H1 (cell line): ENCODE measurements around the gene SMIM17. TPM values are rescaled to one million over a fixed set of nuclear protein-coding genes. Genes with fewer than 3 reads are reported as not detected.

Source experiments
- CTCF ChIA-PET: fragments of 300-600 bp; sonication (Branson Sonifier 250); formaldehyde crosslinking; loops from one replicate; lab custom pipeline; 2021; ENCODE audit not compliant: partially characterized antibody; lab: Charles Lee
- POLR2A ChIA-PET: fragments of 300-600 bp; sonication (Branson Sonifier 250); formaldehyde crosslinking; loops from one replicate; lab custom pipeline; 2021; ENCODE audit warnings: inconsistent platforms; ENCODE audit not compliant: partially characterized antibody; lab: Charles Lee
- DNase-seq, 2 experiments: peaks; one replicate each; pipeline versions ENCODE4 v3.0.0 to v3.0.0-alpha.2; 2010 to 2022; ENCODE audit warnings: low spot score in 2 of 2, low read depth in 1 of 2, mixed read lengths in 1 of 2
- FAIRE-seq: peaks from 2 replicates; lab custom pipeline; 2011; peaks lifted over from hg19 to GRCh38; lab: Jason Lieb, UNC
- H2AFZ ChIP-seq: 2 replicates; pipeline ENCODE4 v1.8.1; 2012; ENCODE audit warnings: low read length, inconsistent platforms
- H2AK5ac ChIP-seq: 2 replicates; pipeline ENCODE4 v1.6.1; 2013; ENCODE audit warnings: low read depth, low read length
- H2BK120ac ChIP-seq: replicated peaks from 2 replicates; pipeline ENCODE3; 2013; ENCODE audit warnings: low read depth, low read length, inconsistent platforms
- H2BK12ac ChIP-seq: 2 replicates; pipeline ENCODE4 v1.6.1; 2013; ENCODE audit warnings: low read depth, low read length
- H2BK15ac ChIP-seq: 2 replicates; pipeline ENCODE4 v1.6.1; 2013; ENCODE audit warnings: low read length
- H2BK20ac ChIP-seq: 2 replicates; pipeline ENCODE4 v1.6.1; 2013; ENCODE audit warnings: low read length
- H2BK5ac ChIP-seq: 2 replicates; pipeline ENCODE4 v1.6.1; 2013; ENCODE audit warnings: low read depth, low read length
- H3K14ac ChIP-seq: 2 replicates; pipeline ENCODE4 v1.6.1; 2013; ENCODE audit warnings: inconsistent platforms; ENCODE audit not compliant: insufficient read length
- H3K18ac ChIP-seq: 2 replicates; pipeline ENCODE4 v1.6.1; 2013; ENCODE audit warnings: low read length; ENCODE audit errors: extremely low read depth
- H3K23ac ChIP-seq: 2 replicates; pipeline ENCODE4 v1.6.1; 2013; ENCODE audit warnings: inconsistent platforms; ENCODE audit not compliant: insufficient read length
- H3K23me2 ChIP-seq: 2 replicates; pipeline ENCODE4 v1.6.1; 2013; ENCODE audit warnings: low read depth, low read length
- H3K27ac ChIP-seq: 2 replicates; pipeline ENCODE4 v1.6.1; 2011; ENCODE audit warnings: low read depth, low read length, inconsistent platforms
- H3K27me3 ChIP-seq, 4 experiments: replicated peaks in 1 of 4; 1 replicate in 1 of 4; 2 replicates in 3 of 4; pipeline versions ENCODE4 v1.6.1 to v1.8.1; 2011 to 2013; ENCODE audit warnings: low read length in 3 of 4, mild to moderate bottlenecking in 3 of 4, inconsistent platforms in 2 of 4, mixed read lengths in 2 of 4, moderate library complexity in 1 of 4; ENCODE audit not compliant: control insufficient read depth in 3 of 4, insufficient read depth in 3 of 4; ENCODE audit errors: extremely low read depth in 1 of 4
- H3K36me3 ChIP-seq, 4 experiments: 2 replicates each; pipeline versions ENCODE4 v1.6.1 to v1.8.1; 2011 to 2013; ENCODE audit warnings: mild to moderate bottlenecking in 4 of 4, low read length in 3 of 4, moderate library complexity in 2 of 4, control low read depth in 1 of 4, inconsistent platforms in 1 of 4; ENCODE audit not compliant: insufficient read depth in 4 of 4, control insufficient read depth in 2 of 4
- H3K4ac ChIP-seq: replicated peaks from 2 replicates; pipeline ENCODE3; 2013; ENCODE audit warnings: low read length, low read depth, mixed read lengths, inconsistent platforms; ENCODE audit not compliant: insufficient read length
- H3K4me1 ChIP-seq, 4 experiments: replicated peaks in 1 of 4; 1 replicate in 1 of 4; 2 replicates in 3 of 4; pipeline versions ENCODE4 v1.6.1 to v1.8.1; 2011 to 2013; ENCODE audit warnings: low read length in 3 of 4, inconsistent platforms in 2 of 4, mixed read lengths in 1 of 4; ENCODE audit not compliant: insufficient read depth in 4 of 4, control insufficient read depth in 3 of 4
- H3K4me2 ChIP-seq, 2 experiments: 2 replicates each; pipeline versions ENCODE4 v1.6.1 to v1.8.1; 2011 to 2013; ENCODE audit warnings: low read depth in 2 of 2, low read length in 2 of 2, control low read depth in 1 of 2, inconsistent platforms in 1 of 2, mild to moderate bottlenecking in 1 of 2; ENCODE audit not compliant: insufficient read depth in 1 of 2
- H3K4me3 ChIP-seq, 4 experiments: fragments of 200-600, 300-600 bp in 1 of 4; sonication (generic), shearing (Covaris generic), sonication (Bioruptor Twin) in 1 of 4; 2 replicates each; pipeline versions ENCODE4 v1.5.1 to v1.8.1; 2011 to 2016; ENCODE audit warnings: low read length in 4 of 4, low read depth in 3 of 4, control low read depth in 2 of 4, inconsistent platforms in 2 of 4, mild to moderate bottlenecking in 2 of 4, mixed read lengths in 1 of 4, moderate library complexity in 1 of 4; ENCODE audit not compliant: insufficient read depth in 2 of 4; ENCODE audit errors: extremely low read depth in 1 of 4
- H3K56ac ChIP-seq: replicated peaks from 2 replicates; pipeline ENCODE3; 2013; ENCODE audit warnings: low read depth, mild to moderate bottlenecking, mixed read lengths, low read length, inconsistent platforms; ENCODE audit not compliant: insufficient read length
- H3K79me1 ChIP-seq: 2 replicates; pipeline ENCODE4 v1.6.1; 2013; ENCODE audit warnings: low read depth, low read length, control low read depth
- H3K79me2 ChIP-seq, 2 experiments: 2 replicates each; pipeline versions ENCODE4 v1.6.1 to v1.8.1; 2012 to 2013; ENCODE audit warnings: low read length in 2 of 2, mild to moderate bottlenecking in 2 of 2, inconsistent platforms in 1 of 2; ENCODE audit not compliant: insufficient read depth in 2 of 2, control insufficient read depth in 1 of 2
- H3K9ac ChIP-seq, 4 experiments: replicated peaks in 1 of 4; 1 replicate in 1 of 4; 2 replicates in 3 of 4; pipeline versions ENCODE4 v1.6.1 to v1.8.1; 2011 to 2013; ENCODE audit warnings: low read depth in 3 of 4, low read length in 3 of 4, control low read depth in 2 of 4, mild to moderate bottlenecking in 2 of 4, moderate library complexity in 2 of 4, inconsistent platforms in 1 of 4; ENCODE audit errors: extremely low read depth in 1 of 4
- H3K9me3 ChIP-seq, 2 experiments: 2 replicates each; pipeline versions ENCODE4 v1.6.1 to v1.8.1; 2012 to 2013; ENCODE audit warnings: mild to moderate bottlenecking in 2 of 2, moderate library complexity in 2 of 2, control low read depth in 1 of 2, inconsistent platforms in 1 of 2, low read depth in 1 of 2, low read length in 1 of 2, mixed read lengths in 1 of 2; ENCODE audit not compliant: insufficient read depth in 2 of 2
- H4K20me1 ChIP-seq, 2 experiments: replicated peaks in 1 of 2; 2 replicates each; pipeline versions ENCODE3 to v1.8.1; 2011 to 2013; ENCODE audit warnings: inconsistent platforms in 2 of 2, low read length in 2 of 2, mild to moderate bottlenecking in 1 of 2; ENCODE audit not compliant: insufficient read depth in 2 of 2, control insufficient read depth in 1 of 2
- H4K5ac ChIP-seq: 2 replicates; pipeline ENCODE4 v1.6.1; 2013; ENCODE audit warnings: low read length, low read depth, mixed read lengths, inconsistent platforms; ENCODE audit not compliant: insufficient read length
- H4K8ac ChIP-seq: 2 replicates; pipeline ENCODE4 v1.8.0; 2013; ENCODE audit warnings: mild to moderate bottlenecking, moderate library complexity, low read length, inconsistent platforms; ENCODE audit not compliant: insufficient read depth; ENCODE audit errors: extremely low read depth
- H4K91ac ChIP-seq: replicated peaks from 2 replicates; pipeline ENCODE3; 2013; ENCODE audit warnings: low read length, mixed read lengths, inconsistent platforms; ENCODE audit not compliant: insufficient read length
- FOSL1 ChIP-seq: IDR thresholded peaks from 2 replicates; pipeline ENCODE4 v1.6.1; 2011; ENCODE audit warnings: mild to moderate bottlenecking, low read depth, low read length, moderate library complexity; ENCODE audit not compliant: insufficient read depth
- MAFK ChIP-seq: IDR thresholded peaks from 2 replicates; pipeline ENCODE4 v1.6.1; 2012; ENCODE audit warnings: low read depth, mild to moderate bottlenecking, improper control_type of control experiment, low read length
- RXRA ChIP-seq: IDR thresholded peaks from 2 replicates; pipeline ENCODE4 v1.6.1; 2011; ENCODE audit warnings: low read depth, mild to moderate bottlenecking, low read length, moderate library complexity; ENCODE audit not compliant: insufficient read depth
- SRF ChIP-seq: IDR thresholded peaks from 2 replicates; pipeline ENCODE4 v1.6.1; 2011; ENCODE audit warnings: mild to moderate bottlenecking, low read depth, low read length, moderate library complexity
- TCF12 ChIP-seq: IDR thresholded peaks from 2 replicates; pipeline ENCODE4 v1.6.1; 2011; ENCODE audit warnings: low read depth, mild to moderate bottlenecking, low read length
- WGBS, 2 experiments: shearing (Covaris generic) in 1 of 2; methylation state at CpG; one replicate each; pipeline versions ENCODE4 v1.1.6 to v1.1.7; 2013 to 2015; ENCODE audit warnings: low lambda C conversion rate in 2 of 2, mixed read lengths in 2 of 2, inconsistent platforms in 1 of 2, low coverage in 1 of 2, missing lambda C conversion rate in 1 of 2; ENCODE audit not compliant: insufficient replicate concordance in 2 of 2, insufficient coverage in 1 of 2, insufficient read length in 1 of 2; ENCODE audit errors: extremely low coverage in 1 of 2, missing lambda C conversion rate in 1 of 2; 5-methylcytosine and 5-hydroxymethylcytosine counted together
- polyA plus RNA-seq, 7 experiments: library from polyadenylated mRNA; depleted of rRNA in 3 of 7; stranded (reverse) in 5 of 7; unstranded in 2 of 7; fragments of >200 nt in 5 of 7; fragments of 200-250 nt in 2 of 7; gene quantifications; 1 replicate in 5 of 7; 2 replicates in 1 of 7; 4 replicates in 1 of 7; pipeline versions ENCODE4 v1.2.1 to v1.2.3, GENCODE V29; 2011 to 2013; ENCODE audit warnings: missing spikeins in 2 of 7, mixed read lengths in 2 of 7
- total RNA-seq: library from RNA; stranded (reverse); fragmentation: NEBNext Ultra II Directional; extraction: Animal tissue kit (Norgen Biotek cat#: 25700); gene quantifications from 2 replicates; pipeline ENCODE4 v1.2.1, GENCODE V29; 2021

The SMIM17 gene
- total and polyA plus RNA-seq, 2 of the 8 experiments (the other 6 are each of a cell fraction or from before 2014, with no cell fraction given): 0.06 TPM; not detected in 1

DNA sequence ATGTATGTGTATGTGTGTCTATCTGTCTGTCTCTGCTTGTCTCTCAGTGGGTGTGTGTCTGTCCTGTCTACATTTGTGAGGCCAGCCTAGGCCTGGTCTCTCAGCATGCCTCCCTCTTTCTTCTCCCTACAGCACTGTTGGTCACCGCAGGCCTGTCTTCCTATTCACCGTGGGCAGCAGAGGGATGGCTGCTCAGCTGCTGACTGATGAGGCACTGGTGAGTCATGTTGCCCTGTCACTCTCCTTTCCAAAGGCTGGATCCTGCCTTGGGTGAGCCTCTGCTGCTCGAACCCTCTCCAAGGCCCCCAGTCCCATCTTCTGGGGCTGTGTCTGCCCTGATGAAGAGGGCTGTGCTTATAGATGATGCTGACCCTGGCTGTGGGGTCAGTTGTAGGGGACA lies 41.6 kb upstream of the SMIM17 start:
- Histone ChIP-seq H3K79me1 (peaks cover 5% of the 10 kb centered on the region), H2BK120ac (no peak overlapping the region), H3K56ac (no peak overlapping the region), H2BK20ac (no peak overlapping the region), H4K8ac (no peak overlapping the region), H3K4ac (no peak overlapping the region), H2AFZ (no peak overlapping the region), H2BK5ac (no peak overlapping the region; the same call in 1 of the 2 replicates), H2AK5ac (no peak overlapping the region), H3K9me3 (peaks cover 10 to 13% of the 10 kb centered on the region in 2 experiments; a peak in 2 of 4 replicates), H3K23me2 (no peaks in the 10 kb centered on the region), H3K36me3 (peaks cover 0 to 10% (median 4%) of the 10 kb centered on the region in 4 experiments; a peak in 6 of 8 replicates), H3K14ac (no peak overlapping the region), H4K91ac (no peak overlapping the region), H4K5ac (no peak overlapping the region), H3K4me1 (no peaks in the 10 kb centered on the region; a peak in 1 of 7 replicates), H4K20me1 (no peaks in the 10 kb centered on the region), H3K18ac (no peak overlapping the region), H2BK12ac (no peak overlapping the region), H3K4me2 (no peak overlapping the region), H3K27ac (no peak overlapping the region), H3K79me2 (peaks cover 3 to 39% of the 10 kb centered on the region in 2 experiments; a peak in 3 of 4 replicates), H3K27me3 (no peaks in the 10 kb centered on the region), H3K4me3 (no peak overlapping the region), H3K23ac (no peak overlapping the region), H3K9ac (no peak overlapping the region), H2BK15ac (no peak overlapping the region)
- TF ChIP-seq FOSL1 (no peak), SRF (no peak), MAFK (no peak), TCF12 (no peak), RXRA (no peak)
- FAIRE-seq: no peak
- ChIA-PET POLR2A (no interaction called here), CTCF (no interaction called here)
- no peak for DNase-seq
- WGBS, 2 experiments: 88% methylated on average over 3 of the region's 3 CpGs; no CpG with 5 or more reads in 1 of the 2 experiments
